DND-41 (cell line): ENCODE data around the gene BST1.

Experiments
- EZH2 ChIP-seq: IDR thresholded peaks from 3 replicates; pipeline ENCODE4 v1.6.1; 2012; ENCODE audit warnings: borderline replicate concordance, low read depth, mild to moderate bottlenecking, moderate library complexity, low read length, inconsistent platforms; ENCODE audit not compliant: severe bottlenecking
- TF ChIP-seq, protein P1 (sequence below): IDR thresholded peaks from 2 replicates; pipeline ENCODE4 v1.5.1; 2012; ENCODE audit warnings: borderline replicate concordance, low read length, moderate library complexity, mild to moderate bottlenecking; ENCODE audit not compliant: poor library complexity, severe bottlenecking; ENCODE audit errors: extremely low read depth

DNA sequence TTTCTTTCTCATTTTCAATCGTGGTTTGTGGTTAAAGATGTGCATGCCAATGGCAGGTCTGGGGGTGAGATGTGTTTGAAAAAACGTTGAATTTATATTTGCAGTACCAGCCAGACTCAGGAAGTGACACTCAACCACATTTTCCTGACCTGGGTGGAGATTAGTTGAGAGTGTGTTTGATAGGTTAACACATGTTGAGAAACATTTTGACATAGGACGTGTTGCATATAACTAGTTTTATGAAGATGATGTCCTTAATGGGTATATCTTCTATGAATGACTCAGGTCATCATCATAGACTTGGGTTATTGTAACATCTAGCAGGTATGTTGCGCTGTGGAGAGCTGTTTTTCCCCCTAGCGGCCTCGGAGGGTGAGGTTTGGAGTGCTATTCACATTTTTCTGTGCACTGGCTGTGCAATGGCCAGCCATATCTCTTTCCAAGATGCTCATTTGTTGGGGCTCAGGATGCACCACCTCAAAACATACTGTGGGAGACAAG, 53.5 kb downstream of the BST1 start:
- TF ChIP-seq EZH2: no peak
- TF ChIP-seq, protein P1, sequence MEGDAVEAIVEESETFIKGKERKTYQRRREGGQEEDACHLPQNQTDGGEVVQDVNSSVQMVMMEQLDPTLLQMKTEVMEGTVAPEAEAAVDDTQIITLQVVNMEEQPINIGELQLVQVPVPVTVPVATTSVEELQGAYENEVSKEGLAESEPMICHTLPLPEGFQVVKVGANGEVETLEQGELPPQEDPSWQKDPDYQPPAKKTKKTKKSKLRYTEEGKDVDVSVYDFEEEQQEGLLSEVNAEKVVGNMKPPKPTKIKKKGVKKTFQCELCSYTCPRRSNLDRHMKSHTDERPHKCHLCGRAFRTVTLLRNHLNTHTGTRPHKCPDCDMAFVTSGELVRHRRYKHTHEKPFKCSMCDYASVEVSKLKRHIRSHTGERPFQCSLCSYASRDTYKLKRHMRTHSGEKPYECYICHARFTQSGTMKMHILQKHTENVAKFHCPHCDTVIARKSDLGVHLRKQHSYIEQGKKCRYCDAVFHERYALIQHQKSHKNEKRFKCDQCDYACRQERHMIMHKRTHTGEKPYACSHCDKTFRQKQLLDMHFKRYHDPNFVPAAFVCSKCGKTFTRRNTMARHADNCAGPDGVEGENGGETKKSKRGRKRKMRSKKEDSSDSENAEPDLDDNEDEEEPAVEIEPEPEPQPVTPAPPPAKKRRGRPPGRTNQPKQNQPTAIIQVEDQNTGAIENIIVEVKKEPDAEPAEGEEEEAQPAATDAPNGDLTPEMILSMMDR: peak; percentile 80
